Heart right ventricle (tissue), 16 donors: Measurements from ENCODE around the gene MRTFA. TPM values are rescaled to one million over a fixed set of nuclear protein-coding genes. Genes with fewer than 3 reads are reported as not detected.

Source experiments
- ATAC-seq, 8 donors: fragments of 200-7000 bp; cut with Tn5 transposase; one replicate each; pipeline ENCODE4 v1.9.1; 2020; ENCODE audit warnings: mild to moderate bottlenecking in 8 of 8, moderate library complexity in 8 of 8, moderate number of reproducible peaks in 1 of 8
- DNase-seq, 2 donors: peaks; one replicate each; pipeline ENCODE4 v3.0.0-alpha.2; 2020
- H3K27ac ChIP-seq, 10 donors: fragments of 200-600 bp; sonication (generic) in 2 of 10; one replicate each; pipeline versions ENCODE4 v1.5.0 to v1.8.0; 2020 to 2022; ENCODE audit warnings: mild to moderate bottlenecking in 3 of 10
- H3K27me3 ChIP-seq, 7 donors: fragments of 200-600 bp; one replicate each; pipeline ENCODE4 v1.8.0; 2021 to 2022; ENCODE audit warnings: mild to moderate bottlenecking in 2 of 7
- H3K36me3 ChIP-seq, 9 donors: fragments of 200-600 bp; sonication (generic) in 1 of 9; one replicate each; pipeline versions ENCODE4 v1.5.0 to v1.8.0; 2020 to 2022; ENCODE audit warnings: mild to moderate bottlenecking in 2 of 9
- H3K4me1 ChIP-seq, 9 donors: fragments of 200-600 bp; sonication (generic) in 1 of 9; one replicate each; pipeline versions ENCODE4 v1.5.0 to v1.8.0; 2020 to 2022; ENCODE audit warnings: mild to moderate bottlenecking in 4 of 9
- H3K4me3 ChIP-seq, 10 donors: fragments of 200-600 bp; sonication (generic) in 2 of 10; one replicate each; pipeline versions ENCODE4 v1.5.0 to v1.8.0; 2020 to 2022; ENCODE audit warnings: mild to moderate bottlenecking in 7 of 10, moderate library complexity in 2 of 10
- H3K9me3 ChIP-seq, 11 donors: fragments of 200-600 bp in 10 of 11; sonication (generic) in 2 of 11; one replicate each; pipeline versions ENCODE4 v1.5.0 to v1.8.0; 2013 to 2022; ENCODE audit warnings: mild to moderate bottlenecking in 2 of 11, control low read depth in 1 of 11, moderate library complexity in 1 of 11
- WGBS, 2 donors: extraction: QIAGEN DNeasy Blood & Tissue Kit; methylation state at CpG; one replicate each; pipeline ENCODE4 v1.1.7; 2013; ENCODE audit warnings: inconsistent platforms in 1 of 2; 5-methylcytosine and 5-hydroxymethylcytosine counted together
- intact Hi-C, 10 donors: fragments of 100-400 bp; cut with DNase I; formaldehyde crosslinking; loops; one replicate each; pipeline versions ENCODE4 v1.11.1 to v1.14.2; 2022
- polyA plus RNA-seq, 2 donors: library from polyadenylated mRNA; stranded (reverse); fragments of 200-250 nt; gene quantifications; one replicate each; pipeline ENCODE4 v1.2.3, GENCODE V29; 2013
- total RNA-seq, 10 donors: library from RNA; stranded (reverse); fragmentation: NEBNext Ultra II Directional in 3 of 10; extraction: Animal tissue kit (Norgen Biotek cat#: 25700) in 3 of 10; gene quantifications; one replicate each; pipeline versions ENCODE4 v1.2.1 to v1.2.4, GENCODE V29; 2021 to 2023
- TF ChIP-seq, protein P1 (sequence below), 9 donors: fragments of 200-600 bp; sonication (generic) in 2 of 9; IDR thresholded peaks; one replicate each; pipeline versions ENCODE4 v1.5.0 to v1.8.0; 2021 to 2022; ENCODE audit warnings: antibody characterized with exemption in 9 of 9, mild to moderate bottlenecking in 5 of 9, moderate library complexity in 1 of 9
- donor health status: Arrhythmogenic right ventricular cardiomyopathy.
- donor health status: ischemic (EF 13 %, LVEDD 7.1; RV severe dilation, severe dysfunction).
- donor health status: healthy with polysubstance abuse.
- donor health status: DM: no; HTN: yes; CAD: no.
- donor health status: DM: no; HTN: no; CAD: no.
- donor health status: ischemic (EF 25% LVEDD 6.9; RV normal size, moderate dysfunction).
- donor health status: ischemic (EF 25% LVEDD 5.7; RV mildly dilated, moderate dysfunction).
- donor health status: healthy.
- donor health status: DM: yes; HTN: yes; CAD: no.
- donor health status: Ischemic cardiomyopathy.
- donor health status: ischemic (EF 35%, LVEDD 5.7; RV mildly dilated, moderate dysfunction).
- donor health status: nonischemic (EF 11% LVEDD 7.7; RV severe dilation, severe dysfunction).
- donor health status: DM: yes; HTN: yes; CAD: no.
- donor health status: PGD.
- donor health status: ischemic (EF 29% LVEDD 5.4; RV normal size, mild dysfunction).
- donor health status: nonischemic (EF 23%, LVEDD 6.1; RV moderate dilation, normal function).

The MRTFA gene
- total and polyA plus RNA-seq, 12 donors = 13.2 to 30.9 (median 18.9) TPM

DNA sequence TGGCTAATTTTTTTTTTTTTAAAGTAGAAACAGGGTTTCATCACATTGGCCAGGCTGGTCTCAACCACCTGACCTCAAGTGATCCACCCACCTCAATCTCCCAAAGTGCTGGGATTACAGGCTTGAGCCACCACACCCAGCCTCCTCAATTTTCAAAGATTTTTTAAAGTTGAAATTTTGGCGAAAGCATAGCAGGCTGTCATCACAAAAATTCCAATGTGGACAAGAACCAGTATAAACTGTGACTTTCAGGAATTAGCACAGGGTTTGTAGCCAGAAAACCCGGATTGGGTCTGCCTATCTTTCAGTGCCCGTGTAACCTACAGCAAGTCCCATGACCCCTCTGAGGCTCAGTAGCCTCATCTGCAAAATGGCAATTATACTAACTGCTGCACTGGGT lies 185.9 kb downstream of the MRTFA start:
- intact Hi-C loops = loop anchor here in 1 of 10 donors (5.0 kb wide), 1 partner anchor 37 kb away; no protein-coding TSS in a partner anchor
- peak overlapping the region in 1 of 10 donors; percentile 31 for H3K27ac ChIP-seq
- DNase-seq = no peak
- no peaks in the 10 kb centered on the region for H3K9me3 ChIP-seq
- no peak overlapping the region for H3K4me3 ChIP-seq
- 70 to 72% methylated on average over 3 of the region's 3 CpGs for WGBS, 2 donors
- H3K36me3 ChIP-seq = no peaks in the 10 kb centered on the region
- H3K27me3 ChIP-seq = no peaks in the 10 kb centered on the region
- TF ChIP-seq, protein P1, sequence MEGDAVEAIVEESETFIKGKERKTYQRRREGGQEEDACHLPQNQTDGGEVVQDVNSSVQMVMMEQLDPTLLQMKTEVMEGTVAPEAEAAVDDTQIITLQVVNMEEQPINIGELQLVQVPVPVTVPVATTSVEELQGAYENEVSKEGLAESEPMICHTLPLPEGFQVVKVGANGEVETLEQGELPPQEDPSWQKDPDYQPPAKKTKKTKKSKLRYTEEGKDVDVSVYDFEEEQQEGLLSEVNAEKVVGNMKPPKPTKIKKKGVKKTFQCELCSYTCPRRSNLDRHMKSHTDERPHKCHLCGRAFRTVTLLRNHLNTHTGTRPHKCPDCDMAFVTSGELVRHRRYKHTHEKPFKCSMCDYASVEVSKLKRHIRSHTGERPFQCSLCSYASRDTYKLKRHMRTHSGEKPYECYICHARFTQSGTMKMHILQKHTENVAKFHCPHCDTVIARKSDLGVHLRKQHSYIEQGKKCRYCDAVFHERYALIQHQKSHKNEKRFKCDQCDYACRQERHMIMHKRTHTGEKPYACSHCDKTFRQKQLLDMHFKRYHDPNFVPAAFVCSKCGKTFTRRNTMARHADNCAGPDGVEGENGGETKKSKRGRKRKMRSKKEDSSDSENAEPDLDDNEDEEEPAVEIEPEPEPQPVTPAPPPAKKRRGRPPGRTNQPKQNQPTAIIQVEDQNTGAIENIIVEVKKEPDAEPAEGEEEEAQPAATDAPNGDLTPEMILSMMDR (IDR thresholded peaks at IDR 0.05) = no peak
- no peak for ATAC-seq
- H3K4me1 ChIP-seq = peaks cover 0 to 94% (median 54%) of the 10 kb centered on the region in 9 donors

DNA sequence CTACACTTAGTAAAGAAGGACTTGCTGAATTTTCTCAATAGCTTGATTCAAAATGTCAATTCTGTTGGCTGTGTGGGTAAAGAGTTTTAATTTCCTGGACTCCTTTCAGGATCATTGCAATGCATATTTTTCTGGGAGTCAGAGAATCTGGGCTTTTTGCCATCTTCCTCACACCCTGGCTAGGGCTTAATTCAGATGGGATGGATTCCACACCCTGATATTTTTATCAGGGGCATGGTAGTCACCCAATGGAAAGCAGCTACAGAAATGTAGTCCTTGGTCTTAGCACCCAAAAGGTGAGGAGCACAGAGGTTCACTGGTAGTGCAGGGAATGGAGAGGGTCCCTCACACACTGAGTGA lies 186.9 kb downstream of the MRTFA start:
- TF ChIP-seq, protein P1 (IDR thresholded peaks at IDR 0.05) = no peak
- peaks cover 0 to 99% (median 54%) of the 10 kb centered on the region in 9 donors for H3K4me1 ChIP-seq
- DNase-seq (no peak), ATAC-seq (no peak)
- intact Hi-C loops = loop anchor here in 1 of 10 donors (5.0 kb wide), 1 partner anchor 38 kb away; no protein-coding TSS in a partner anchor
- H3K27me3 ChIP-seq = no peaks in the 10 kb centered on the region
- no peaks in the 10 kb centered on the region for H3K36me3 ChIP-seq
- no peak overlapping the region for H3K4me3 ChIP-seq
- H3K9me3 ChIP-seq = peaks cover 0 to 2% (median 0%) of the 10 kb centered on the region in 11 donors
- peak overlapping the region in 4 of 10 donors; percentile 7 to 26 (median 8) for H3K27ac ChIP-seq

DNA sequence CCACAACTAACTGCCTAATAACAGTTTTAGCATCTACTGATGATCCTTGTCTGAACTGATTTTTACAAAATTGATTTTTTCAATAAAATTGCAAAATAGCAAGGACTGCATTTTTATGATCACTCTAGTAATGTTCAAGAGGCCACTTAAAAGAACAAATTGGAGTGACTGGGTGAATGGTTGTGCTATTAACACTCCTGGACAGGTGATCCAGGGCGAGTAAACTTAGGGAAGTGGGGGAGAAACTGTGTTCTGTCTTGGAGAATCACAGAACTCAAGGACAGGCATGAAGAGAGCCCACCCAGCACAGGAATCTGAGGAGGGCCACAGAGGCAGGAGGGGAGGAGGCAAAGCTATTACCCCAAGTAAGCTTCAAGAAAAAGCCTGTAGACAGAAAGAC lies 190.3 kb downstream of the MRTFA start:
- H3K27ac ChIP-seq = no peak overlapping the region
- no peak overlapping the region for H3K4me3 ChIP-seq
- ATAC-seq (no peak), DNase-seq (no peak)
- H3K36me3 ChIP-seq = peaks cover 0 to 3% (median 0%) of the 10 kb centered on the region in 9 donors
- TF ChIP-seq, protein P1 (IDR thresholded peaks at IDR 0.05) = no peak
- H3K9me3 ChIP-seq = peaks cover 0 to 6% (median 0%) of the 10 kb centered on the region in 11 donors
- H3K27me3 ChIP-seq = no peaks in the 10 kb centered on the region
- H3K4me1 ChIP-seq = peaks cover 2 to 98% (median 34%) of the 10 kb centered on the region in 9 donors
- intact Hi-C loops = no loop called here
- 92 to 100% methylated on average over 1 of the region's 1 CpG for WGBS, 2 donors

DNA sequence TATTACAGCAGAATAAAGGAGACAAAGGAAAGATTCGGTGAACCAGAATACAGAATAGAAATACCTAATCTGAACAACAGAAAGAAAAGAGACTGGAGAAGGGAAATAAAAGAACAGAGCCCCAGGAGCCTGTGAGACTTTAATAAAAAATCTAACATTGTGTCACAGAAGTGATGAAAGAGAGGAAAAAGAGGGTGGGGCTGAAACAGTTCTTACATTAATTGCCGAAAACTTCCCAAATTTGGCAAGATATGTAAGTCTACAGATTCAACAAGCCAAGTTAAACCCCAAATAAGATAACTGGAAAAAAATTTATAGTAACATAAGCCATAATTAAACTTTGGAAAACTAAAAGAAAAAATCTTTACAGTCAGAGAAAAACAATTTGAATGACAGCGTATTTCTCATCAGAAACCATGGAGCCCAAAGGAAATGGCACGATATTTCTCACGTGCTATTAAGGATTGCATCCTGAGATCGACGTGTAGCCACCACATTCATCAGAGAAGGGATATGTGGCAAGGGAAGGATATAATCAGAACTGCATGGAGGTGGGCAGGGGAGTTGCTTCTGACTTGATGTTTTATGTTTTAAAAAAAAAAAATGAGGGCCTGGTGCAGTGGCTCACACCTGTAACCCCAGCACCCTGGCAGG lies 192.2 kb downstream of the MRTFA start:
- H3K9me3 ChIP-seq = peaks cover 0 to 6% (median 0%) of the 10 kb centered on the region in 11 donors
- TF ChIP-seq, protein P1 (IDR thresholded peaks at IDR 0.05) = no peak
- peak overlapping the region in 3 of 10 donors; percentile 9 to 45 (median 35) for H3K27ac ChIP-seq
- no peak overlapping the region for H3K4me3 ChIP-seq
- ATAC-seq (no peak), DNase-seq (no peak)
- intact Hi-C loops = loop anchor here in 1 of 10 donors (5.0 kb wide), 1 partner anchor 78 kb away; no protein-coding TSS in a partner anchor
- no peaks in the 10 kb centered on the region for H3K27me3 ChIP-seq
- peaks cover 0 to 7% (median 0%) of the 10 kb centered on the region in 9 donors for H3K36me3 ChIP-seq
- peaks cover 2 to 98% (median 18%) of the 10 kb centered on the region in 9 donors for H3K4me1 ChIP-seq
- WGBS, 2 donors = 80 to 92% methylated on average over 7 of the region's 7 CpGs
